Breast epithelium (tissue), 3 donors: ENCODE results near the gene NAMPT.

Experiments
- CTCF ChIP-seq, 3 donors: fragments of 450-650 bp; IDR thresholded peaks; one replicate each; pipeline ENCODE4 v1.5.1; 2016 to 2017; ENCODE audit warnings: antibody characterized with exemption in 3 of 3, mild to moderate bottlenecking in 3 of 3, moderate library complexity in 3 of 3
- POLR2A ChIP-seq: fragments of 450-650 bp; IDR thresholded peaks from one replicate; pipeline ENCODE4 v1.6.1; 2016; ENCODE audit warnings: antibody characterized with exemption, mild to moderate bottlenecking, moderate library complexity
- POLR2AphosphoS5 ChIP-seq, 3 donors: sonication (generic); formaldehyde crosslinking; IDR thresholded peaks; one replicate each; pipeline ENCODE4 v1.6.1; 2017; ENCODE audit warnings: antibody characterized with exemption in 3 of 3

- TF ChIP-seq POLR2A (no peak), CTCF (IDR thresholded peaks at IDR 0.05) (no peak), POLR2AphosphoS5 (IDR thresholded peaks at IDR 0.05) (no peak)
Measured at GRCh38 chr7:106265133-106265532, 19.6 kb downstream of the NAMPT start.
